GM18870 (cell line): ENCODE data around the gene PHF2.

Experiments
- ATAC-seq: cut with Tn5 transposase; IDR thresholded peaks from one replicate; pipeline ENCODE4 v1.9.1; 2021; ENCODE audit warnings: moderate library complexity; ENCODE audit not compliant: unreplicated experiment

The PHF2 gene

DNA sequence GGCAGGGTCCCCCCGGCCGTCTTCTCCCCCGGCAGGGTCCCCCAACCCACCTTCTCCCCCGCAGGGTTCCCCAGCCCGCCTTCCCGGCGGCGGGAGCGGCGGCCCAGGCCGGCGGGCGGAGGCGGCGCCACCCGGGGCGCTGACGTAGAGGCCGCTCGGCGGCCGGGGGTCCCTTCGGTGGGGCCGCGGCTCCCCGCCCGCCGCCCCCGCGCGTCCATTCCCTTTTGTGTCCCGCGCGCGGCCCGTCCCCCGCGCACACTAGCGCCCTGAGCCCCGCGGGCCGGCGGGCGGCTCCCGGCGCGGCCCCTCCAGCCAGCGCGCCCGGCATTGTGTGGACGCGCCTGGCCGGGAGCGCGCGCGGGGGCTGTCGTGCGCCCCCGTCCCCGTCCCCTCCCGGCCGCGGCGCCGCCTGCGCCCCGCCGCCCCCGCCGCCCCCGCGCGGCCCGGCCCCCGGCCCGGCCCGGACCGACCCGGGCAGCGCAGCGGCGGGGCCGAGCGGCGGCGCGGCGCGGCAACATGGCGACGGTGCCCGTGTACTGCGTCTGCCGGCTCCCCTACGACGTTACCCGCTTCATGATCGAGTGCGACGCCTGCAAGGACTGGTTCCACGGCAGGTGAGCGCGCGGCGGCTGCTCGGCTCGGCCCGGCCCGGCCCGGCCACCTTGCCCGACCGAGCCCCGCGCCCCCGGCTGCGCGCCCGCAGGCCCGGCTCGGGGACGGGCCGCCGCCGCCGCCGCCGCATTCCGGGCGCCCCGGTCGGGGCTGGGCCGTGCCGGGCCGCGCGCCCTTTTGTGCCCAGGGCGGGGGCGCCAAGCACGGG, at the start of gene PHF2:
PHF2 (plus strand) TSS at position 327 of the 820 bp plus-strand sequence; CDS start at position 517, 190 bp downstream.
- no peak for ATAC-seq

- no peak for ATAC-seq
Measured at GRCh38 chr9:93531374-93531773, 45.0 kb upstream of the PHF2 start.

DNA sequence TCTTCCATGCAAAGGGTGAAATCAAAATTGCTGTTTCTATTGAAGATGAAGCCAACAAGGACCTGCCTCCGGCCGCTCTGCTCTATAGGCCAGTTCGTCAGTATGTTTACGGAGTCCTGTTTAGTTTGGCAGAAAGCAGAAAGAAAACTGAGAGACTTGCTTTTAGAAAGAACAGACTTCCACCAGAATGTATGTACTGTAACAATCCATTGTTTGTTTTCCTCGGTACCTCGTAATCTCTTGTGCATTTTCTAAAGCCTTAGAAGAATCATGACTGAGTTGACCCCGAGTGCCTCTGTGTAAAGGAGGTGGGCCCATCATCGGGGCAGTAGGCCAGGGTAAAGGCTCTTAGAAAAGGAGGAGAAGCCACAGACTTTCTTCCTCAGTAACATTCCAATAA, 44.2 kb upstream of the PHF2 start:
- no peak for ATAC-seq

DNA sequence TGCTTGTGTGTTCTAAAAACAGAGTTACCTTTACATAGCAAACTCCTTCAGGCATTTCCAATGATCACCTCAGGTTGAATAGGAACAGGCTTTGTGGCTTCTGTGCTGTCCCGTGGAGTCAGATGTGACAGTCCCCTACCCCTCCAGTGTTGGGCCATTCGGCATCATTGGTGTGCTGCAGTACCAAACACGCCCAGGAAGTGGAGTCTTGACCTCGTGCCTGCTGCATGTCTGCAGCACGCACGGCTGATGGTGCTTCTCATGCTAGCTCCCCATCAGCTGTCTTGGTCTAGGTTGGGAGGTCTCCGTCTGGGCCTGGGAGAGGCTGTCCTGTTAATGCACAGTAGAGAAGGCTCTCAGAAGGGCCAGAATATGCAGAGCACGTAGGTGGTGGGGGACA, 42.5 kb upstream of the PHF2 start:
- no peak for ATAC-seq

DNA sequence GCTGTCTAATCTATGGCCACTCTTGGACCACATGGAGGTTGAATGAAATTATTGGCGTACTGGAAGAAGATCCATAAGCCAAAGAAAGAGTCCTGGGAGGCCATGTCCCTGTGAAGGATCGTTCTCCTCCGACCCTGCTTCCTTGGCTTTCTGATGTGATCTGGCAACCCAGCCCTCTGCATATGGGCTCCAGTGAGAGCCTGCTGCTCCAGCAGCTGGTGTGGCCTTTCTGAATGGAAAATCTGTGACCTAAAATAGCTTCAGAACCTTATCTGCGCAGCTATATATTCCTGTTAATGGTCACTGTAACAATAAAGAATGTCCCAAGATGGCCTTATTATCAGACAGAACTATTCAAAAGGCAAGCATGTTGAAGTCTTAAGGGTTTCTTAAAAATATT, 40.2 kb upstream of the PHF2 start:
- no peak for ATAC-seq

GRCh38 chr9:93536874-93537273, 39.5 kb upstream of the PHF2 start:
- ATAC-seq, result no peak

- ATAC-seq, result no peak
Measured at GRCh38 chr9:93540305-93540704, 36.1 kb upstream of the PHF2 start.

DNA sequence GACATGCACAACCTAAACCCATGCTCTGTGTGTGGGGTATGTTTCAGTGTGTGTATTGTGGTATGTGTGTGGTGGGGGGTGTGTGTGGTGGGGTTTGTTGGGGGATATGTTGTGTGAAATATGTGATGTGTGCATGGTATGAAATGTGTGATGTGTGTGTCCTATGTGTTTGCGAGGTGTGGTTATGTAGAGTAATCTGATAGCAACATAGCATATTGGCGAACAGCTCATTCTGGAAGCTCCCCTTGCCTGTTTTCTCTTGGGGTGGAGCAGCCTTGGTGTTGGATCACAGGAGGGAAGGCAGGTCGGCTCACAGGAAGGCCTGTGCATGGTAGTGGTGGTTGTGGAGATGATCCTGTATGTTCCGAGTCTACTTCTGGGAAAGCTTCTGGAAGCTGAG, 35.4 kb upstream of the PHF2 start:
- no peak for ATAC-seq

- no peak for ATAC-seq
Measured at GRCh38 chr9:93541581-93542349, 34.6 kb upstream of the PHF2 start.

DNA sequence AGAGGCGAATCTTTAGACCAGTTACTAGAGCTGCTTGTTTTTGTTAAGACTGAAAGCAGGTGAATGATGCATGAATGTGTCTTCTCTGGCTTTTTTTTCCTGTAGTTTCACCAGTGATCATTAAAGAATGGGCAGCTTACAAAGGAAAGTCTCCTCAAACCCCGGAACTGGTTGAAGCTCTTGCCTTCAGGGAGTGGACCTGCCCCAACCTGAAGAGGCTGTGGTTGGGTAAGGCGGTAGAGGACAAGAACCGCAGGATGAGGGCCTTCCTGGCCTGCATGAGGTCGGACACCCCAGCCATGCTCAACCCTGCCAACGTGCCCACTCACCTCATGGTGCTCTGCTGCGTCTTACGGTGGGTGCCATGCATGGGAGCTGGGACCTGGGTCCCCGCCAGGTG, 33.3 kb upstream of the PHF2 start:
- no peak for ATAC-seq

- no peak for ATAC-seq
Measured at GRCh38 chr9:93546356-93546755, 30.0 kb upstream of the PHF2 start.

GRCh38 chr9:93549611-93550010, 26.8 kb upstream of the PHF2 start:
- ATAC-seq, result no peak

DNA sequence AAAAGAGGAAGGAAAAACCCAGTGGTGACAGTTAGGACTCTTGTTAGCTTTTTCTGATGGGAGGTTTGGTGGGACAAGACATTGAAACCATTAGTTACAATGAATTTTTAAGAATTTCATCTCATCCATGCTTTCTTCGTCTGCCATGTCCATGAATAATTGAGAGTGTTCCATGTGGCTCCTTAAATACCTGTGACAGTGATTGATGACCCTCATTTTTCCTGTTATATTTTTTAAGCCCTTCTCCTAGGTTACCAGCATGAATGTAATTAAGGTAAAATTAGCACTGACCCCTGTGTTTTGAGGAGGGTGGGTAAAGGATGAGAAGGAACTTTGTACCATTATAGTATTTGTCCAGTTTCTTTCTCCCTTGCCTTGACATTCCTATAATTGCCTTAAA, 23.5 kb upstream of the PHF2 start:
- ATAC-seq, result no peak

GRCh38 chr9:93555370-93555769, 21.0 kb upstream of the PHF2 start:
- no peak for ATAC-seq

DNA sequence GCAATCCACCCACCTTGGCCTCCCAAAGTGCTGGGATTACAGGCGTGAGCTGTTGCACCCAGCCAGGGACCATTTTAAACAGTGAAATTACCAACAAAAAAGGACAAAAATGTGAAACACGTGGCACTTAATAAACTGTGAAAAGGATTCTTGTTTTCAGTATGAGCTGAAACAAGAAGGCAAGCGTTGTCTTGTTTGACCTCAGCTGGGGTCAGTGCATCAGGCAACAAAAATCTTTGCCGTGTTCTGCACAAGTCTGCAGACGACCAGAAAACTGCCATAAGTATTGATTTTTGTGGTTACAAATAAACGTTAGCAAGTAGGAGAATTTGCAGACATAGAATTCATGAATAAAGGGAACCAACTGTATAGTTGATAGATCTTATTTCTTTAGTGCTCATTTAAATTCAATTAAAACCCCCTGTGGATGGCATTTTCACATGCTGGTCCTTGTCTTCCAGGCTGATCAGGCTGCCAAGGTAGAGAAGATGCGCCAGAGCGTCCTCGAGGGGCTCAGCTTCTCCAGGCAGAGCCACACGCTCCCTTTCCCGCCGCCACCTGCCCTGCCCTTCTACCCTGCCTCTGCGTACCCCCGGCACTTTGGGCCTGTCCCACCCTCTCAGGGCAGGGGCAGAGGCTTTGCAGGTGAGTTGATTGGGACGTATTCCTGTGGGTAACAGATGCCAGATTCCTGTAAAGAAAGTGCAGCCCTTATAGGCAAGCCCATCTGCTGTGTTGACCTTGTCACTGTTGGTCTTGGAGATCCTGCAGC, 18.8 kb upstream of the PHF2 start:
- ATAC-seq, result no peak

GRCh38 chr9:93558503-93558902, 17.9 kb upstream of the PHF2 start:
- ATAC-seq, result no peak

DNA sequence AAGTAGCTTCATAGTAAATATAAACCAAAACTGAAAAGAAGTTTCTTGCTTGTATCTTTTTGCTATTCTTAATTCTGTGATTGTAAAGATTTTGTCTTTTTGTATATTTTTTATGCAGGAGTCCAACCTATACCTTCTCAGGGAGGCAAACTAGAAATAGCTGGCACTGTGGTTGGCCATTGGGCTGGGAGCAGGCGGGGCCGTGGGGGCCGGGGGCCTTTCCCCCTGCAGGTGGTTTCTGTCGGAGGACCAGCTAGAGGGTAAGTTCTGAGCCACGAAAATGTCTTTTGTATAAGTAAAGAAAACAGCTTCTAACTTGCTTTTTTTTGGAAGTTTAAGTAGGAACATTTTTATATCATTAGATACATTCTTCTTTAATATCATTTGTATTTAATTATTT, 15.4 kb upstream of the PHF2 start:
- no peak for ATAC-seq

DNA sequence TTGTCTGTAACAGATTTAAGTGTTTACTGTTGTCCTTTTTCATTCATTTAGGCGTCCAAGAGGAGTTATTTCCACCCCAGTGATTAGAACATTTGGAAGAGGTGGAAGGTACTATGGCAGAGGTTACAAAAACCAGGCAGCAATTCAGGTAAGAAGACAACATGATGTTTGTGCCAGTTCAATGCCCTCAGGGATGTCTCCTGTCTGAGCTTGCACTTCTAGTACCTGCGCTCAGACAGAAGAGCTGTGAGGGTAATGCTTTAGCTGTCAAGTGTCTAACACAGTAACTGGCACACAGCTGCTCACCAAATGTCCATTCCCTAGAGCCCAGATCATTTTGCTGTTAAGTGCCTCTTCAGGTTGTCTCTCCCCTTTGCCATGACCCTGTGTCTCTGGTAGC, 14.2 kb upstream of the PHF2 start:
- ATAC-seq, result no peak

- ATAC-seq, result peak; percentile 42
Measured at GRCh38 chr9:93565089-93565488, 11.3 kb upstream of the PHF2 start.

DNA sequence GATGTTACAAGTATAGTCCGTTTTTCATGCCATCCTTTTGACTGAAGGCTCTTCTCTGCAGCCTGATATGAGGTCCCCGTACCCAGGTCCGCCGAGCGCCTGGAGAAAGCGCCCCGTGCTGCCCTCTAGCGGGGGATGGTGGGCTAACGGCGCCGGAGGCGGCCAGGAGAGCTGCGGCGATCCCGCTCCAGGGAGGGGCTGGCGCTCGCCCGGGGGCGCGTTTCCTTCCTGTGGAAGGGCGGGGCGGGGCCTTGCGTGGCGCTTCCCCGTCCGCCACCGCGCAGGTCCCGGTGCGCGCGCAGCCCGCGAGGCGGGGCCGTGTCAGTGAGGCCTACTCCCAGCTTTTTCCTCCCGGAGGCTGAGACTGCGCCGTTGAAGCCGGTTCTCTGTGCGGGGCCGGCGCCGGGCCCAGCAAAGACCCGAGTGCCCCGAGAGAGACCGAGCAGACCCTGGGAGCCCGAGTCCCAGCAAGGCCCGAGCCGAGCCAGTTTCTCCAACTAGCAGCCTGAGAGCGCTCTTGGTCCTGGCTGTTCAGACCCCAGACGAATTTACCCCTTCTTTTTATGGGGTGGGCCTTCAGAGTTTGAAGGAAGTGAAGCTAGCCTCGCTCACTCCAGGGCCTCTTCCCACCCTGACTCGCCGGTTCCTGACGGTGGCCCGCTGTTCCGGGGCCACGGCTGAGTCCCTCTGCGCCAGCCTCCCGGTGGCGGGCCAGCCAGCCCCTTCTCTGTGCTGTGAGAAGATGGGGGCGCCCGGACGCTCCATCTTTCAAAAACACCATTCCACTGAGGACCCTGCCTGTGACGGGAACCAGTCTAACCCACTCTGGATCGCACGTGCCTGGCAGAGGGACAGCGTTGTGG, 9.7 kb upstream of the PHF2 start:
- peak; percentile 67 for ATAC-seq
